GM23338 (cell line): ENCODE results near the gene PLA1A. TPM values are rescaled to one million over a fixed set of nuclear protein-coding genes. Genes with fewer than 3 reads are reported as not detected.

Source experiments
- ATAC-seq: fragments of 200-7000 bp; cut with Tn5 transposase; 3 replicates; pipeline ENCODE4 v1.9.1; 2020
- DNase-seq: peaks from one replicate; pipeline ENCODE4 v3.0.0-alpha.2; 2015; ENCODE audit warnings: low spot score
- H2AFZ ChIP-seq: fragments of 200-600 bp; sonication (generic); 2 replicates; pipeline ENCODE4 v1.8.0; 2016; ENCODE audit warnings: antibody characterized with exemption, mild to moderate bottlenecking, moderate library complexity
- H3F3A ChIP-seq: fragments of 200-600 bp; sonication (generic); replicated peaks from 2 replicates; pipeline ENCODE4 v1.8.0; 2017; ENCODE audit warnings: antibody characterized with exemption, mixed run types, low read depth
- H3K27ac ChIP-seq: fragments of 200-600 bp; sonication (generic); 2 replicates; pipeline ENCODE4 v1.6.1; 2016; ENCODE audit warnings: low read depth
- H3K27me3 ChIP-seq: fragments of 200-600 bp; sonication (generic); 2 replicates; pipeline ENCODE4 v1.8.0; 2016; ENCODE audit warnings: mild to moderate bottlenecking, mixed run types, moderate library complexity; ENCODE audit not compliant: insufficient read depth
- H3K36me3 ChIP-seq: fragments of 200-600 bp; sonication (generic); 2 replicates; pipeline ENCODE4 v1.8.0; 2016; ENCODE audit warnings: mild to moderate bottlenecking; ENCODE audit not compliant: insufficient read depth
- H3K4me1 ChIP-seq: fragments of 200-600 bp; sonication (generic); 2 replicates; pipeline ENCODE4 v1.8.0; 2016; ENCODE audit warnings: mild to moderate bottlenecking, moderate library complexity; ENCODE audit not compliant: insufficient read depth
- H3K4me2 ChIP-seq: fragments of 200-600 bp; sonication (generic); 2 replicates; pipeline ENCODE4 v1.7.1; 2017; ENCODE audit warnings: mixed run types
- H3K4me3 ChIP-seq: fragments of 200-600 bp; sonication (generic); 2 replicates; pipeline ENCODE4 v1.6.1; 2016; ENCODE audit warnings: mixed run types
- H3K79me2 ChIP-seq: fragments of 200-600 bp; sonication (generic); replicated peaks from 2 replicates; pipeline ENCODE4 v1.8.0; 2017; ENCODE audit warnings: mild to moderate bottlenecking; ENCODE audit not compliant: insufficient read depth
- H3K9me2 ChIP-seq: fragments of 200-600 bp; sonication (generic); 2 replicates; pipeline ENCODE4 v1.8.0; 2017; ENCODE audit not compliant: insufficient read depth
- H4K20me1 ChIP-seq: fragments of 200-600 bp; sonication (generic); replicated peaks from 2 replicates; pipeline ENCODE4 v1.8.0; 2017; ENCODE audit warnings: mild to moderate bottlenecking; ENCODE audit not compliant: insufficient read depth
- H3K27ac Mint-ChIP-seq: 2 replicates; pipeline ENCODE4 v1.8.0; 2020; ENCODE audit warnings: inconsistent platforms, mild to moderate bottlenecking, moderate library complexity, mixed read lengths
- H3K27me3 Mint-ChIP-seq: 3 replicates; pipeline ENCODE4 v1.8.0; 2022; ENCODE audit warnings: low read depth, mild to moderate bottlenecking, moderate library complexity, mixed read lengths, inconsistent platforms; ENCODE audit not compliant: insufficient read depth, poor library complexity
- H3K36me3 Mint-ChIP-seq: 3 replicates; pipeline ENCODE4 v1.8.0; 2021; ENCODE audit warnings: low read depth, mild to moderate bottlenecking, inconsistent platforms, moderate library complexity, mixed read lengths
- H3K4me1 Mint-ChIP-seq: 3 replicates; pipeline ENCODE4 v1.8.0; 2020; ENCODE audit warnings: mild to moderate bottlenecking, inconsistent platforms, mixed read lengths
- H3K4me3 Mint-ChIP-seq: 3 replicates; pipeline ENCODE4 v1.8.0; 2021; ENCODE audit warnings: moderate library complexity, mild to moderate bottlenecking, inconsistent platforms, mixed read lengths
- H3K9me3 Mint-ChIP-seq: 3 replicates; pipeline ENCODE4 v1.8.0; 2020; ENCODE audit warnings: moderate library complexity, mild to moderate bottlenecking, inconsistent platforms, mixed read lengths
- CREB1 ChIP-seq: fragments of 250-450 bp; sonication (Bioruptor Pico); IDR thresholded peaks from 2 replicates; pipeline ENCODE4 v1.5.0; 2020; ENCODE audit warnings: low read depth, mild to moderate bottlenecking, moderate library complexity
- ETS1 ChIP-seq: IDR thresholded peaks from 2 replicates; pipeline ENCODE4 v1.6.1; 2016; ENCODE audit warnings: antibody characterized with exemption
- EZH2 ChIP-seq: fragments of 200-600 bp; sonication (generic); IDR thresholded peaks from one replicate; pipeline ENCODE4 v1.8.0; 2017; ENCODE audit warnings: antibody characterized with exemption, mild to moderate bottlenecking, low read depth; ENCODE audit not compliant: unreplicated experiment
- JUNB ChIP-seq: IDR thresholded peaks from one replicate; pipeline ENCODE4 v1.6.1; 2016; ENCODE audit warnings: antibody characterized with exemption; ENCODE audit not compliant: unreplicated experiment
- NANOG ChIP-seq: IDR thresholded peaks from 2 replicates; pipeline ENCODE4 v1.6.1; 2016; ENCODE audit warnings: antibody characterized with exemption, borderline replicate concordance
- POLR2AphosphoS5 ChIP-seq: IDR thresholded peaks from 2 replicates; pipeline ENCODE4 v1.6.1; 2016; ENCODE audit warnings: antibody characterized with exemption, low read depth
- REST ChIP-seq: IDR thresholded peaks from one replicate; pipeline ENCODE4 v1.6.1; 2018; ENCODE audit warnings: antibody characterized with exemption; ENCODE audit not compliant: unreplicated experiment
- ZNF114 ChIP-seq: fragments of 250-450 bp; sonication (Bioruptor Pico); IDR thresholded peaks from 2 replicates; pipeline ENCODE4 v1.5.0; 2020; ENCODE audit warnings: mild to moderate bottlenecking, moderate library complexity
- ZNF331 ChIP-seq: fragments of 250-450 bp; sonication (Bioruptor Pico); IDR thresholded peaks from 2 replicates; pipeline ENCODE4 v1.5.0; 2020; ENCODE audit warnings: low read depth, mild to moderate bottlenecking, moderate library complexity
- polyA plus RNA-seq: library from polyadenylated mRNA; unstranded; fragments of >200 nt; fragmentation: Nextera tagmentation; extraction: Ambion mirVana; gene quantifications from 2 replicates; pipeline ENCODE4 v1.2.1, GENCODE V29; 2016
- total RNA-seq: library from RNA; depleted of rRNA; stranded (reverse); fragments of >200 nt; shearing (Covaris generic); gene quantifications from 2 replicates; pipeline ENCODE4 v1.2.3, GENCODE V29; 2014
- TF ChIP-seq, protein P1 (sequence below): fragments of 250-450 bp; sonication (Bioruptor Pico); IDR thresholded peaks from 2 replicates; pipeline ENCODE4 v1.5.0; 2020; ENCODE audit warnings: mild to moderate bottlenecking, moderate library complexity

The PLA1A gene
- total and polyA plus RNA-seq, 2 experiments from 2014 or later: not detected

DNA sequence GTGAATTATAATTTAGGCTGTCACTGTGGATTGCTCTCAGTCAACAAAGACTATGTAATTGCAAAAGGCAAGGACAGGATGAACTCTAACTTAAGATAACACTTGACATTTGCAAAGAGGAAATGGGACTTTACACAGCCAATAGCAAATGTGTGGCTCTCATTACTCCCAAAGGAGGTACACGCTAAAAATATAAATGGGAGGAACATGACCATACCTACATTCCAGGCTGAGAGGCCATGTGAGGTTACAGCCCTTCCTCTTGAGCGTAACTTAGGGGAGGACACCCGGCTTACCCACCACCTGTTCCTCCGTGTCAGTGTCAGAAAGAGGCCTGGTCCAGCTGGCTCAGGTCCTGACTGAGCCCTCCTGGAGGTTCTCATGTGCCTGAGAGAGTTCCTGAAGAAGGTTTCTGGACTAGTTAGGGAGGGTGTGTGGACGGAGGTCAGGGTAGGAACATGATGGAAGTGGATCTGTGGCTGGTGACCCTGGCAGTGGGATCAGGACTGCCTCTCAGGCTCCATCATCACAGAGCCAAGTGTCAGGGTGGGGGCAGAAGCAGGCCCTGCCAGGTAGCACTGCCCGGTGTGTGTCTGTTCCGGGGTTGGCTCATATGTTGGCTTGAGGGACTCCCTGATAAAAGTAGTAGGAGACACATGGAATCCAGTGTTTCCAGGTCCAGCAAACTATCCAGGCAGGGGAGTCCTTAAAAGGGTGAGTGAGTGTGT lies 54.8 kb downstream of the PLA1A start (continued):
- TF ChIP-seq REST (no peak), EZH2 (no peak), NANOG (no peak), CREB1 (CRISPR knock-in tag) (no peak), ETS1 (no peak), JUNB (no peak), ZNF114 (CRISPR knock-in tag) (no peak)

DNA sequence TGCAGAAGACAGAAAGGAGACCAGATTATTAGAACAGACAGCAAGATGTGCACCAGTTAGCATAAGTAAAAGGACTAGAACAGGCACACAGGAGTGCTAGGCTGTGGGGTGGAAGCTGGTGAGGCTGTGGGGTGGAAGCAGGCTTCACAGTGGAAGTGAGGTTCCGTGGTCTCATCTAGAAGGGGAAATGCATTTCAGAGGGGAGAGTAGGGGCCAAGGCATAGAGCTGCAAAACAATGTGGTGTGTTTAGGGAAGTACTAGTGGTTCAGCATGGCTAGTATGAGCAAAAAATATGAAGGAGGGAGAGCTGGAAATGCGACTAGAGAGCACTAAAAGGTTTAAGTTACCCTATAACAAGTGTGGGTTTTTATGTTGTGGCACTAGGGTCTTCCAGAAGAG lies 56.2 kb downstream of the PLA1A start:
- Histone ChIP-seq H2AFZ (no peak overlapping the region), H3F3A (no peaks in the 10 kb centered on the region), H3K27ac (no peak overlapping the region), H3K27me3 (no peaks in the 10 kb centered on the region), H3K4me1 (0 out of 2 replicates have a peak, but pooled peaks cover 9% of the 10 kb centered on the region), H3K4me3 (no peak overlapping the region), H4K20me1 (no peaks in the 10 kb centered on the region), H3K36me3 (no peaks in the 10 kb centered on the region), H3K79me2 (no peaks in the 10 kb centered on the region), H3K9me2 (no peaks in the 10 kb centered on the region), H3K4me2 (no peak overlapping the region)
- no peak overlapping the region for H3K4me3 Mint-ChIP-seq
- no peak for ATAC-seq
- no peak overlapping the region for H3K27ac Mint-ChIP-seq
- H3K4me1 Mint-ChIP-seq: peaks cover 4% of the 10 kb centered on the region; the same call in 2 of the 3 replicates
- no peaks in the 10 kb centered on the region for H3K36me3 Mint-ChIP-seq
- H3K9me3 Mint-ChIP-seq: no peaks in the 10 kb centered on the region
- H3K27me3 Mint-ChIP-seq: peaks cover 3% of the 10 kb centered on the region
- no peak for DNase-seq
- TF ChIP-seq REST (no peak), EZH2 (no peak), ZNF331 (no peak), POLR2AphosphoS5 (no peak), ZNF114 (CRISPR knock-in tag) (no peak)
- TF ChIP-seq, protein P1, sequence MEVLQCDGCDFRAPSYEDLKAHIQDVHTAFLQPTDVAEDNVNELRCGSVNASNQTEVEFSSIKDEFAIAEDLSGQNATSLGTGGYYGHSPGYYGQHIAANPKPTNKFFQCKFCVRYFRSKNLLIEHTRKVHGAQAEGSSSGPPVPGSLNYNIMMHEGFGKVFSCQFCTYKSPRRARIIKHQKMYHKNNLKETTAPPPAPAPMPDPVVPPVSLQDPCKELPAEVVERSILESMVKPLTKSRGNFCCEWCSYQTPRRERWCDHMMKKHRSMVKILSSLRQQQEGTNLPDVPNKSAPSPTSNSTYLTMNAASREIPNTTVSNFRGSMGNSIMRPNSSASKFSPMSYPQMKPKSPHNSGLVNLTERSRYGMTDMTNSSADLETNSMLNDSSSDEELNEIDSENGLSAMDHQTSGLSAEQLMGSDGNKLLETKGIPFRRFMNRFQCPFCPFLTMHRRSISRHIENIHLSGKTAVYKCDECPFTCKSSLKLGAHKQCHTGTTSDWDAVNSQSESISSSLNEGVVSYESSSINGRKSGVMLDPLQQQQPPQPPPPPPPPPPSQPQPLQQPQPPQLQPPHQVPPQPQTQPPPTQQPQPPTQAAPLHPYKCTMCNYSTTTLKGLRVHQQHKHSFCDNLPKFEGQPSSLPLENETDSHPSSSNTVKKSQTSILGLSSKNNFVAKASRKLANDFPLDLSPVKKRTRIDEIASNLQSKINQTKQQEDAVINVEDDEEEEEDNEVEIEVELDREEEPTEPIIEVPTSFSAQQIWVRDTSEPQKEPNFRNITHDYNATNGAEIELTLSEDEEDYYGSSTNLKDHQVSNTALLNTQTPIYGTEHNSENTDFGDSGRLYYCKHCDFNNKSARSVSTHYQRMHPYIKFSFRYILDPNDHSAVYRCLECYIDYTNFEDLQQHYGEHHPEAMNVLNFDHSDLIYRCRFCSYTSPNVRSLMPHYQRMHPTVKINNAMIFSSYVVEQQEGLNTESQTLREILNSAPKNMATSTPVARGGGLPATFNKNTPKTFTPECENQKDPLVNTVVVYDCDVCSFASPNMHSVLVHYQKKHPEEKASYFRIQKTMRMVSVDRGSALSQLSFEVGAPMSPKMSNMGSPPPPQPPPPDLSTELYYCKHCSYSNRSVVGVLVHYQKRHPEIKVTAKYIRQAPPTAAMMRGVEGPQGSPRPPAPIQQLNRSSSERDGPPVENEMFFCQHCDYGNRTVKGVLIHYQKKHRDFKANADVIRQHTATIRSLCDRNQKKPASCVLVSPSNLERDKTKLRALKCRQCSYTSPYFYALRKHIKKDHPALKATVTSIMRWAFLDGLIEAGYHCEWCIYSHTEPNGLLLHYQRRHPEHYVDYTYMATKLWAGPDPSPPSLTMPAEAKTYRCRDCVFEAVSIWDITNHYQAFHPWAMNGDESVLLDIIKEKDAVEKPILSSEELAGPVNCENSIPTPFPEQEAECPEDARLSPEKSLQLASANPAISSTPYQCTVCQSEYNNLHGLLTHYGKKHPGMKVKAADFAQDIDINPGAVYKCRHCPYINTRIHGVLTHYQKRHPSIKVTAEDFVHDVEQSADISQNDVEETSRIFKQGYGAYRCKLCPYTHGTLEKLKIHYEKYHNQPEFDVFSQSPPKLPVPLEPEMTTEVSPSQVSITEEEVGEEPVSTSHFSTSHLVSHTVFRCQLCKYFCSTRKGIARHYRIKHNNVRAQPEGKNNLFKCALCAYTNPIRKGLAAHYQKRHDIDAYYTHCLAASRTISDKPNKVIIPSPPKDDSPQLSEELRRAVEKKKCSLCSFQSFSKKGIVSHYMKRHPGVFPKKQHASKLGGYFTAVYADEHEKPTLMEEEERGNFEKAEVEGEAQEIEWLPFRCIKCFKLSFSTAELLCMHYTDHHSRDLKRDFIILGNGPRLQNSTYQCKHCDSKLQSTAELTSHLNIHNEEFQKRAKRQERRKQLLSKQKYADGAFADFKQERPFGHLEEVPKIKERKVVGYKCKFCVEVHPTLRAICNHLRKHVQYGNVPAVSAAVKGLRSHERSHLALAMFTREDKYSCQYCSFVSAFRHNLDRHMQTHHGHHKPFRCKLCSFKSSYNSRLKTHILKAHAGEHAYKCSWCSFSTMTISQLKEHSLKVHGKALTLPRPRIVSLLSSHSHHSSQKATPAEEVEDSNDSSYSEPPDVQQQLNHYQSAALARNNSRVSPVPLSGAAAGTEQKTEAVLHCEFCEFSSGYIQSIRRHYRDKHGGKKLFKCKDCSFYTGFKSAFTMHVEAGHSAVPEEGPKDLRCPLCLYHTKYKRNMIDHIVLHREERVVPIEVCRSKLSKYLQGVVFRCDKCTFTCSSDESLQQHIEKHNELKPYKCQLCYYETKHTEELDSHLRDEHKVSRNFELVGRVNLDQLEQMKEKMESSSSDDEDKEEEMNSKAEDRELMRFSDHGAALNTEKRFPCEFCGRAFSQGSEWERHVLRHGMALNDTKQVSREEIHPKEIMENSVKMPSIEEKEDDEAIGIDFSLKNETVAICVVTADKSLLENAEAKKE (CRISPR knock-in tag): no peak
